SK-N-SH treated with all-trans-retinoic acid at 6 μM for 48 hours (cell line): ENCODE results near the gene ASAP2.

ENCODE experiments used
- ESRRG ChIP-seq: fragments of 250-450 bp; sonication (Bioruptor Pico); IDR thresholded peaks from 2 replicates; pipeline ENCODE4 v1.6.1; 2021; ENCODE audit warnings: mild to moderate bottlenecking
- ISL1 ChIP-seq: fragments of 250-450 bp; sonication (Bioruptor Pico); IDR thresholded peaks from 2 replicates; pipeline ENCODE4 v2.1.2; 2022; ENCODE audit warnings: mild to moderate bottlenecking, moderate library complexity
- OSR1 ChIP-seq: fragments of 250-450 bp; sonication (Bioruptor Pico); IDR thresholded peaks from 2 replicates; pipeline ENCODE4 v1.8.0; 2022; ENCODE audit warnings: moderate library complexity, mild to moderate bottlenecking, inconsistent platforms
- RARB ChIP-seq: fragments of 250-450 bp; sonication (Bioruptor Pico); IDR thresholded peaks from 2 replicates; pipeline ENCODE4 v1.8.0; 2021; ENCODE audit warnings: mild to moderate bottlenecking, moderate library complexity
- ZFP3 ChIP-seq: fragments of 250-450 bp; sonication (Bioruptor Pico); IDR thresholded peaks from 2 replicates; pipeline ENCODE4 v1.5.0; 2020; ENCODE audit warnings: mild to moderate bottlenecking, moderate library complexity
- ZNF8 ChIP-seq: fragments of 450-650 bp; formaldehyde crosslinking; IDR thresholded peaks from 2 replicates; pipeline ENCODE4 v1.5.0; 2020; ENCODE audit warnings: mild to moderate bottlenecking, moderate library complexity
- TF ChIP-seq, protein P1 (sequence below): fragments of 250-450 bp; sonication (Bioruptor Pico); IDR thresholded peaks from 2 replicates; pipeline ENCODE4 v1.8.0; 2020; ENCODE audit warnings: mild to moderate bottlenecking, moderate library complexity, borderline replicate concordance
- TF ChIP-seq, protein P2 (sequence below): fragments of 250-450 bp; sonication (Bioruptor Pico); IDR thresholded peaks from 2 replicates; pipeline ENCODE4 v1.8.0; 2021; ENCODE audit warnings: low read depth, mild to moderate bottlenecking, moderate library complexity, borderline replicate concordance
- TF ChIP-seq, protein P3 (sequence below): fragments of 250-450 bp; sonication (Bioruptor Pico); IDR thresholded peaks from 2 replicates; pipeline ENCODE4 v1.5.1; 2020; ENCODE audit warnings: low read depth, mild to moderate bottlenecking, moderate library complexity

DNA sequence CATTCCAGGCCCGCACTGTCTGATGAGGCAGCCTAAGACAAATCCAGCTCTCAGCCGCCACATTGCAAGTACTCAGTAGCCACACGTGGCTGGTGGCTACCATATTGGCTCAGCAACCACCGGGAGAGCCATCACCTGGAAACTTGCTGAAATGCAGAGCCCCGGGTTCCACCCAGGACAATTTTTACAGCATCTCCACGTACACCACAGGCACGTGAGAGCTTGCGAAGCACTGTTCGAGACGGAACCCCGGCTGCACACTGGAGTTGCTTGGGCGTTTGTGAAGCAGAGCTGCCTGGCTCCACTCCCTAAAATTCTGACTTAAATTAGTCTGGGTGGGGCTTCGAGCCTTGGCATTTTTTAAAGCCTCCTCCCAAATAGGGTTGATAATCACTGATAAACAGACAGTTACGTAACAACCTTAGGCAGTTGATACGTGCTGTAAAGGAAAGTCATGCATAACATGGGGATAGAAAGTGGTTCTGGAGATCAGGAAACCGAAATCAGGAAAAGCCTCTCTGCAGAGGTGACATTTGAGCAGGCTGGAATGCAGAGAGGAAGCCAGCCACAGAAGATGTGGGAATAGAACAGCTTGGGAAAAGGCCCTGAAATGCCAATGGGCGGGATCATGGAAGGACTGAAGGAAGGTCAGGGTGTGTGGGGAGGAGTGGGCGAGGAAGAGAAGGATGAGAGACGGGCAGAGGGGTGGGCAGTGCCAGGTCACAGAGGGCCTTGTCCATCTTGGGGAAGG is 6.2 kb downstream of the ASAP2 start:
- TF ChIP-seq ZNF8 (CRISPR knock-in tag): no peak
- no peak for TF ChIP-seq ZFP3
- TF ChIP-seq ESRRG: no peak
- TF ChIP-seq, protein P1, sequence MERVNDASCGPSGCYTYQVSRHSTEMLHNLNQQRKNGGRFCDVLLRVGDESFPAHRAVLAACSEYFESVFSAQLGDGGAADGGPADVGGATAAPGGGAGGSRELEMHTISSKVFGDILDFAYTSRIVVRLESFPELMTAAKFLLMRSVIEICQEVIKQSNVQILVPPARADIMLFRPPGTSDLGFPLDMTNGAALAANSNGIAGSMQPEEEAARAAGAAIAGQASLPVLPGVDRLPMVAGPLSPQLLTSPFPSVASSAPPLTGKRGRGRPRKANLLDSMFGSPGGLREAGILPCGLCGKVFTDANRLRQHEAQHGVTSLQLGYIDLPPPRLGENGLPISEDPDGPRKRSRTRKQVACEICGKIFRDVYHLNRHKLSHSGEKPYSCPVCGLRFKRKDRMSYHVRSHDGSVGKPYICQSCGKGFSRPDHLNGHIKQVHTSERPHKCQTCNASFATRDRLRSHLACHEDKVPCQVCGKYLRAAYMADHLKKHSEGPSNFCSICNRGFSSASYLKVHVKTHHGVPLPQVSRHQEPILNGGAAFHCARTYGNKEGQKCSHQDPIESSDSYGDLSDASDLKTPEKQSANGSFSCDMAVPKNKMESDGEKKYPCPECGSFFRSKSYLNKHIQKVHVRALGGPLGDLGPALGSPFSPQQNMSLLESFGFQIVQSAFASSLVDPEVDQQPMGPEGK: no peak
- no peak for TF ChIP-seq OSR1
- TF ChIP-seq, protein P2, sequence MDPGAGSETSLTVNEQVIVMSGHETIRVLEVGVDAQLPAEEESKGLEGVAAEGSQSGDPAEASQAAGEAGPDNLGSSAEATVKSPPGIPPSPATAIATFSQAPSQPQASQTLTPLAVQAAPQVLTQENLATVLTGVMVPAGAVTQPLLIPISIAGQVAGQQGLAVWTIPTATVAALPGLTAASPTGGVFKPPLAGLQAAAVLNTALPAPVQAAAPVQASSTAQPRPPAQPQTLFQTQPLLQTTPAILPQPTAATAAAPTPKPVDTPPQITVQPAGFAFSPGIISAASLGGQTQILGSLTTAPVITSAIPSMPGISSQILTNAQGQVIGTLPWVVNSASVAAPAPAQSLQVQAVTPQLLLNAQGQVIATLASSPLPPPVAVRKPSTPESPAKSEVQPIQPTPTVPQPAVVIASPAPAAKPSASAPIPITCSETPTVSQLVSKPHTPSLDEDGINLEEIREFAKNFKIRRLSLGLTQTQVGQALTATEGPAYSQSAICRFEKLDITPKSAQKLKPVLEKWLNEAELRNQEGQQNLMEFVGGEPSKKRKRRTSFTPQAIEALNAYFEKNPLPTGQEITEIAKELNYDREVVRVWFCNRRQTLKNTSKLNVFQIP (CRISPR knock-in tag): no peak
- TF ChIP-seq, protein P3, sequence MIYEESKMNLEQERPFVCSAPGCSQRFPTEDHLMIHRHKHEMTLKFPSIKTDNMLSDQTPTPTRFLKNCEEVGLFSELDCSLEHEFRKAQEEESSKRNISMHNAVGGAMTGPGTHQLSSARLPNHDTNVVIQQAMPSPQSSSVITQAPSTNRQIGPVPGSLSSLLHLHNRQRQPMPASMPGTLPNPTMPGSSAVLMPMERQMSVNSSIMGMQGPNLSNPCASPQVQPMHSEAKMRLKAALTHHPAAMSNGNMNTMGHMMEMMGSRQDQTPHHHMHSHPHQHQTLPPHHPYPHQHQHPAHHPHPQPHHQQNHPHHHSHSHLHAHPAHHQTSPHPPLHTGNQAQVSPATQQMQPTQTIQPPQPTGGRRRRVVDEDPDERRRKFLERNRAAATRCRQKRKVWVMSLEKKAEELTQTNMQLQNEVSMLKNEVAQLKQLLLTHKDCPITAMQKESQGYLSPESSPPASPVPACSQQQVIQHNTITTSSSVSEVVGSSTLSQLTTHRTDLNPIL (CRISPR knock-in tag): no peak
- TF ChIP-seq ISL1: no peak
- TF ChIP-seq RARB (CRISPR knock-in tag): no peak
